SK-N-SH treated with all-trans-retinoic acid at 6 μM for 48 hours (cell line): ENCODE results near the gene PLEKHA8.

Experiments
- ARNTL ChIP-seq: fragments of 450-650 bp; formaldehyde crosslinking; IDR thresholded peaks from 2 replicates; pipeline ENCODE4 v1.5.0; 2020; ENCODE audit warnings: low read depth, mild to moderate bottlenecking, moderate library complexity, borderline replicate concordance
- BACH2 ChIP-seq: fragments of 250-450 bp; sonication (Bioruptor Pico); IDR thresholded peaks from 2 replicates; pipeline ENCODE4 v1.9.0; 2021; ENCODE audit warnings: mild to moderate bottlenecking, borderline replicate concordance
- ESRRG ChIP-seq: fragments of 250-450 bp; sonication (Bioruptor Pico); IDR thresholded peaks from 2 replicates; pipeline ENCODE4 v1.6.1; 2021; ENCODE audit warnings: mild to moderate bottlenecking
- ISL1 ChIP-seq: fragments of 250-450 bp; sonication (Bioruptor Pico); IDR thresholded peaks from 2 replicates; pipeline ENCODE4 v2.1.2; 2022; ENCODE audit warnings: mild to moderate bottlenecking, moderate library complexity
- RARB ChIP-seq: fragments of 250-450 bp; sonication (Bioruptor Pico); IDR thresholded peaks from 2 replicates; pipeline ENCODE4 v1.8.0; 2021; ENCODE audit warnings: mild to moderate bottlenecking, moderate library complexity
- ZC3H10 ChIP-seq: fragments of 250-450 bp; sonication (Bioruptor Pico); IDR thresholded peaks from 2 replicates; pipeline ENCODE4 v1.5.1; 2021; ENCODE audit warnings: mild to moderate bottlenecking, moderate library complexity
- ZFP3 ChIP-seq: fragments of 250-450 bp; sonication (Bioruptor Pico); IDR thresholded peaks from 2 replicates; pipeline ENCODE4 v1.5.0; 2020; ENCODE audit warnings: mild to moderate bottlenecking, moderate library complexity
- ZFP30 ChIP-seq: fragments of 450-650 bp; formaldehyde crosslinking; IDR thresholded peaks from 2 replicates; pipeline ENCODE4 v1.5.0; 2022; ENCODE audit warnings: mild to moderate bottlenecking, moderate library complexity
- ZNF70 ChIP-seq: fragments of 450-650 bp; formaldehyde crosslinking; IDR thresholded peaks from 2 replicates; pipeline ENCODE4 v1.5.0; 2020; ENCODE audit warnings: mild to moderate bottlenecking, moderate library complexity
- TF ChIP-seq, protein P1 (sequence below): fragments of 250-450 bp; sonication (Bioruptor Pico); IDR thresholded peaks from 2 replicates; pipeline ENCODE4 v1.8.0; 2020; ENCODE audit warnings: mild to moderate bottlenecking, moderate library complexity, borderline replicate concordance
- TF ChIP-seq, protein P2 (sequence below): fragments of 250-450 bp; sonication (Bioruptor Pico); IDR thresholded peaks from 2 replicates; pipeline ENCODE4 v1.5.1; 2020; ENCODE audit warnings: low read depth, mild to moderate bottlenecking, moderate library complexity

DNA sequence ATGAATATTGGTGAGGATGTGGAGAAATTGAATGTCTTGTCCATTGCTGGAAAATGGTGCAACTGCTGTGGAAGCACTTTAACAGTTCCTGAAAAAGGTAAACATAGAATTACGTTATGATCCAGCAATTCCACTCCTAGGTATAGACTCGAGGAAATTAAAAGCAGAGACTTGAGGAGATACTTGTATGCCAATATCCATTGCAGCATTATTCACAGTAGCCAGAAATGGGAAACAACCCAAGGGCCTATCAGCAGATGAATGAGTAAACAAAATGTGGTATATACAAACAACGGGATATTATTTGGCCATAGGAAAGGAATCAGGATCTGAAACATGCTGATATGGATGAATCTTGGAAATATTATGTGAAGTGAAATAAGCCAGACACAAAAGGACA is 74.1 kb downstream of the PLEKHA8 start:
- TF ChIP-seq ZFP3: no peak
- TF ChIP-seq ZC3H10 (CRISPR knock-in tag): no peak
- TF ChIP-seq ZFP30 (CRISPR knock-in tag): no peak
- no peak for TF ChIP-seq RARB (CRISPR knock-in tag)
- no peak for TF ChIP-seq ZNF70
- TF ChIP-seq, protein P1, sequence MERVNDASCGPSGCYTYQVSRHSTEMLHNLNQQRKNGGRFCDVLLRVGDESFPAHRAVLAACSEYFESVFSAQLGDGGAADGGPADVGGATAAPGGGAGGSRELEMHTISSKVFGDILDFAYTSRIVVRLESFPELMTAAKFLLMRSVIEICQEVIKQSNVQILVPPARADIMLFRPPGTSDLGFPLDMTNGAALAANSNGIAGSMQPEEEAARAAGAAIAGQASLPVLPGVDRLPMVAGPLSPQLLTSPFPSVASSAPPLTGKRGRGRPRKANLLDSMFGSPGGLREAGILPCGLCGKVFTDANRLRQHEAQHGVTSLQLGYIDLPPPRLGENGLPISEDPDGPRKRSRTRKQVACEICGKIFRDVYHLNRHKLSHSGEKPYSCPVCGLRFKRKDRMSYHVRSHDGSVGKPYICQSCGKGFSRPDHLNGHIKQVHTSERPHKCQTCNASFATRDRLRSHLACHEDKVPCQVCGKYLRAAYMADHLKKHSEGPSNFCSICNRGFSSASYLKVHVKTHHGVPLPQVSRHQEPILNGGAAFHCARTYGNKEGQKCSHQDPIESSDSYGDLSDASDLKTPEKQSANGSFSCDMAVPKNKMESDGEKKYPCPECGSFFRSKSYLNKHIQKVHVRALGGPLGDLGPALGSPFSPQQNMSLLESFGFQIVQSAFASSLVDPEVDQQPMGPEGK (CRISPR knock-in tag): no peak
- no peak for TF ChIP-seq ISL1
- TF ChIP-seq, protein P2, sequence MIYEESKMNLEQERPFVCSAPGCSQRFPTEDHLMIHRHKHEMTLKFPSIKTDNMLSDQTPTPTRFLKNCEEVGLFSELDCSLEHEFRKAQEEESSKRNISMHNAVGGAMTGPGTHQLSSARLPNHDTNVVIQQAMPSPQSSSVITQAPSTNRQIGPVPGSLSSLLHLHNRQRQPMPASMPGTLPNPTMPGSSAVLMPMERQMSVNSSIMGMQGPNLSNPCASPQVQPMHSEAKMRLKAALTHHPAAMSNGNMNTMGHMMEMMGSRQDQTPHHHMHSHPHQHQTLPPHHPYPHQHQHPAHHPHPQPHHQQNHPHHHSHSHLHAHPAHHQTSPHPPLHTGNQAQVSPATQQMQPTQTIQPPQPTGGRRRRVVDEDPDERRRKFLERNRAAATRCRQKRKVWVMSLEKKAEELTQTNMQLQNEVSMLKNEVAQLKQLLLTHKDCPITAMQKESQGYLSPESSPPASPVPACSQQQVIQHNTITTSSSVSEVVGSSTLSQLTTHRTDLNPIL (CRISPR knock-in tag): no peak
- no peak for TF ChIP-seq ESRRG
- TF ChIP-seq ARNTL (CRISPR knock-in tag): no peak
- TF ChIP-seq BACH2 (CRISPR knock-in tag): no peak
